GM21447 (cell line): ENCODE results near the gene PLPP1.
"Not testable (repeated sequence)": the region's sequence is repeated elsewhere in the genome, so short reads cannot be mapped to it uniquely, and the experiment has no call there.

Experiments
- ATAC-seq: cut with Tn5 transposase; IDR thresholded peaks from one replicate; pipeline ENCODE4 v1.9.1; 2021; ENCODE audit not compliant: unreplicated experiment

The PLPP1 gene

GRCh38 chr5:55547781-55548180, 13.0 kb upstream of the PLPP1 start:
- ATAC-seq, result no peak

DNA sequence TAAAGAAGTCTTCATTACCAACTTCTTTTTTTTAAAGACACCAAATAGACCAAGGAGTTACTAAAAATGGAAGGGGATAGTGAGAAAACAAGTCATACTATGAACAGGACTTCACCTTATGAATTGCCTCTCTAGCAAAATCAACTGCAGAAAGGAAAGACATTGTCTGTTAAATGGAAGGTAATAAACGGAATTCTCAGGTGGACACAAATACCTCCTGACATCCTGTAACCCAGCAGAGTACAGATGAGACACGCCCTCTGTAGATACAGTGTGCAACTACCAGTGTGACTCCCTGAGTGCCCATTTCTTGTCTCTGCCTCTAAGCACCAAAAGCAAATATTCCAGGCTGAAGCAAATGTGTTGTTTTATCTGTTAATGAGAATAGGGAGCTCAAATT, 12.2 kb upstream of the PLPP1 start:
- ATAC-seq, result no peak

DNA sequence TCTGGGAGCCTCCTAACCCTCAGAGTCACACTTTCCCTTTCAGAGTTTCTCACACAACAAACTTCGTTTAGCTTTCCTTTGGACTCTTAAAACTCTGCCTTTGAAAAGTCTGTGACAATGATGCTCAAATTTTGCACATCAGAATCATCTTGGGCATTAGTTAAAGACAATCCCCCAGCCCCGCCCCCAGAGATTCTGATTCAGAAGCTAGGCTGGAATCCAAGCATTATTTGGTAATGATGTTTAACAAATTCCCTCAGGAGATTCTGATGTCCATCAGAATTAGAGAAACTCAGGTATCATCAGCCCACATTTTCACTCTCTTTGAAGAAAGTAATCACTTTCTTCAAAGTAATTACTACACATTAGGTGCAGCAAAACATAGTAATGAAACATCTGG, 9.6 kb upstream of the PLPP1 start:
- no peak for ATAC-seq

- ATAC-seq, result no peak
These were observed 6.4 kb upstream of the PLPP1 start for GRCh38 chr5:55541056-55541635.

- no peak for ATAC-seq
These were observed 5.8 kb upstream of the PLPP1 start for GRCh38 chr5:55540525-55540924.

DNA sequence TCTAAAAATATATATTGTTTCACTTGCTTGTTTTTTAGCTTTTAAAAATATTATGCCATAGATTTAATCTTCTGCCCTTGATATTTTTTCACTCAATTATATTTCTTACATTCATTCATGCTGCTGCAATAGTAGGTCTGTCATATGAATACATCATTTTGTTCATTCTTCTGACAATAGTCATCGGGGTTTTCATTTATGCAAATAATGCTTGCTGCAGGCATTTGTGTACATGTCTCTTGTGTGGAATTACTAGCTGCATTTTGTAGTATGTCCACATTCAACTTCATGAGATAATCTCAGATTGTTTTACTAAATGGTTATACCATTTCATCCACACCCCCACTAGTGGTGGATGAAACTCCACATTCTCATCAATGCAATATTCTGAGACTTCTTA, 5.3 kb upstream of the PLPP1 start:
- ATAC-seq, result no peak

GRCh38 chr5:55538661-55539060, 3.9 kb upstream of the PLPP1 start:
- peak; percentile 21 for ATAC-seq

DNA sequence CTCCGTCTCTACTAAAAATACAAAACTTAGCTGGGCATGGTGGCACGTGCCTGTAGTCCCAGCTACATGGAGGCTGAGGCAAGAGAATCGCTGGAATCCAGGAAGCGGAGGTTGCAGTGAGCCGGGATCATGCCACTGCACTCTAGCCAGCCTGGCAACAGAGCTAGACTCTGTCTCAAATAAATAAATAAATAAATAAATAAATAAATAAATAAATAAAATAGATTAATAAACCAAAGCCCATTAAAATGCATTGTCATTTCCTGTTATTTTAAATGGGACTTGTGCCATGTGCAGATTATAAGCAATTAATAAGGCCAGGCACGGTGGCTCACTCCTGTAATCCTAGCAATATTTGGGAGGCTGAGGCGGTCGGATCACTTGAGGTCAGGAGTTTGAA, 2.6 kb upstream of the PLPP1 start:
- ATAC-seq, result not testable (repeated sequence)

DNA sequence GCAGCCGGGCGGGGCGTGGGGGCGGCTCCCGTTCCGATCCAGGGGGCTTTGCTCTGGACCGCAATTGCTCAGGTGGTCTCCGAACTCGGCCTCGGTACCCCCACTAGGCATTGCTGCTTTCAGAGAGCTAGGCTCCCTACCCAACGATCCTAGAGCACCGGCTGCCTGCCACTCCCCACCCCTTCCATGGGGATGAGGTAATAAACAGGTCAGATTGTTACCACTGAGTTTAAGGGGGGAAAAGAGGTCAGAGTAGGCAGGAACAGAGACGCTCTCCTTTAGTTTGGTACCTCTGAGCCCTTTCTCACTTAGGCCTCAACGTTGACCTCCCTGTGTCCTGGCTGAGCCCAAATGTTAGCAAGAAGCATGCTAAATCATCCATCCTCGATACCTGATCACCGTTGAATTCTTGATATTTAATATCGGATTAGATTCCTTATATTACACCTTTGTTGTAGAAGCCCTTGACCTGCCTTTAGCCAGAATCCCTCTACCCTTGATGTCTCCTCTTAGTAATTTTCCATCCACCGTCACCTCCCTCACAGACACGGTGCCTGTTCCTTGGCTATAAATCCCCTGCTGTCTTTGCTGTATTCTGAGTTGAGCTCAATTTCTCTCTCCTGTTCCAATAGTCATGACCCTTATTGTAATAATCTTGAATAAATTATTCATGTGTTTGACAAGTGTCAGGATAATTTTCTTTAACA, 588 bp upstream of the PLPP1 start:
- peak; percentile 15 for ATAC-seq

DNA sequence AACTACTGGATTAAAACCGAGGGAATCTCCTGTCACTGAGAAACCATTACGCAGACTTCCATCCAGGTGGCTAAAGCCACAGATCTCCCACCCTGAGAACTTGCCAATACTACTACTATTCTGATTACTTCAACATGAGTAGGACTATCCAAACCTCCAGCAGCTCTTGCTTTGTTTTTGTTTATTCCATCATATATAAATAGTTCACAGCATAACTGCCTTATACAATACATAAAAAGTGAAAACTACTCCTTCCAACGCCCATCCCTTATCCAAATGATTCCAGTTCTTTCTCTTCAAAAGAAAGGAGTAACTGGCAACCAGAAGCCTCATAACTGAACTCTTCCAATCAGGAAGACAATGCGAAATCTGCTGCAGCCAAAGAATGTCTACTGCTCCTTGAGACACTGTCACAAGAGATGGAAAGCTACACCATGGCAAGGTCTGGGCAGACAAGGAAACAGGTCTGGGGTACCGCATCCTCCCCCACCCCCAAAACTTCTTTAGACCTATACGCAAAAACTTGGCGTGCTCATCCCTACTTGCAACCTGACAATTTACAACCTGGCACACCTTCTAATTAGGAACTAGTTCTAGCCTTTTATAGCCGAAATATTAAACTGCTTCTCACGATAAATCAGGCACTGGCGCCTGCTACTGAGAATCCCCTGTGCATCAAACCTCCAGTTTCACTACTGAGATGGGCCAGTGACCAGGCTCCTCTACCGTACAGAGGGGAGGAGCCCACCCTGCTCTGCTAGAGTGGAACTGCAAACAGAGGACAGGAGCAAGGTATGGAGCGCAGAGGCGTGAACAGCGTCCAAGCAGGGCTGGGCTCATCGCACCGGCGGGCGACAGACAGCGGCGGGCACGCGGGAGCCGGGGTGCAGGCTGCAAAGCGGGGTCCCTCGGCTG, 986 bp downstream of the PLPP1 start:
- ATAC-seq, result peak; percentile 41

- ATAC-seq, result no peak
These were observed 4.1 kb downstream of the PLPP1 start for GRCh38 chr5:55530669-55531068.

DNA sequence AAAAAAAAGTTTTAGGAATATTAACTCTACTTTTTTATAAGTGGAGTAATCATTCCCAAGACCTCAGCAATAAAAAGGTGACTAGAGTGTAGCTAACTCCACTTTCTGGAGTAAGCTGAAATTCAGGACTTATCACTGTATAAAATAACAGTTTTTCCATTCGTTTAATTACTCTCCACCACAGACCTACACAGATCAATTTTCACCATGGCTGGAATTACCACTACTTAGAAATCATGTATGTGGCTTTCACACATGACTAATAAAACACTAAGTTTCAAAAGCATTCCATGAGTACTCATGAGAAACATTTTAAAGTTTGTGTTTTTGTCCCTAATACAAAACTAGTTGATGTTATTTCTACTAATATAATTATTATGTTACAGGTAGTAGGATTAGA, 9.9 kb downstream of the PLPP1 start:
- ATAC-seq, result no peak

GRCh38 chr5:55523293-55523692, 11.5 kb downstream of the PLPP1 start:
- ATAC-seq, result no peak

DNA sequence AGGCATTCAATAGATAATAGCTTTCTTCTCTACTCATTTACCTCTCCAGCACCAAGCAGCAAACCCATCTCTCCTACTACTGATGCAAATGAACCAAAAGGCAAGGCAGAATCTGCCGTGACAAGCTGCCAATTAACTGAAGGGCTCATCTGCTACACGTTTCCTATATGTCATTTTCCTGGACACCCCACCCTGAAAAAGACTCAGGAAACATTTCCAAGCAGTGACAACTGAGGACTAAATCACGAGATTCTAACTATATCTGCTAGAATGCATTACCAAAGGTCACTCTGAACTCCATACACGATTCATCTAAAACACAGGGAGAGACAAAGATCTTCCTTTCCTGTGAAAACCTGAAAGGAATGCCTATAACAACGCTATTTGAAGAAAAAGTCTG, 12.9 kb downstream of the PLPP1 start:
- no peak for ATAC-seq

DNA sequence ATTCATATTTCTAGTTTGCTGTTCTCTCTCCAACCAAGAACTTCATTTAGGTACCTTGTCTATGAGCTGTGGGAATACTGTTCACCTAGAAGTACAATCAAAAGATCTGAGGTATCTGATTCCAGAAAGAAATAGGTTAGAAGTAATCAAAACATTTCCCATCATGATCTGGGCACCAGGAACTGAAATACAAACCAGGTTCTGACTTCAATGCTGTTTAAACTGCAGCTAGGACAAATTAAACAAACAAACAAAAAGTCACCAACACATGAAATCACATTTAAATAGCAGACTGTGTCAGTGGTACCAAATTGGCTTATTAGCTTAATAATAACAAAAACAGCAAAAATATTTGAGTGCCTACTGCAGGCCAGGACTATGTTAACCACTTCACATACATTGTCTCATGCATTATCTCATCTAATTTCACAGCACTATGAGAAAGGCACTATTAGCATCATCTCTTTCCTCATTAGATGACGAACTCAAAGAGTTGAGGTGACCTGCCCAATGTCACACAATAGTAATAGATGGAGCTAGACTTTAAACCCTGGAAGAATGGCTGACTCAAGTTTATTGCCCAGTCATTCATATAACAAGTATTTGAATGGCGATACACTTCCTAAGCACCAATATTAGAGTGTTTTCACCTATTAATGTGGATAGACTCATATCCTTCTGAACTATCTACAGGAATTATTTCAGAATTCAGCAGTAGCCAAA, 14.5 kb downstream of the PLPP1 start:
- no peak for ATAC-seq

DNA sequence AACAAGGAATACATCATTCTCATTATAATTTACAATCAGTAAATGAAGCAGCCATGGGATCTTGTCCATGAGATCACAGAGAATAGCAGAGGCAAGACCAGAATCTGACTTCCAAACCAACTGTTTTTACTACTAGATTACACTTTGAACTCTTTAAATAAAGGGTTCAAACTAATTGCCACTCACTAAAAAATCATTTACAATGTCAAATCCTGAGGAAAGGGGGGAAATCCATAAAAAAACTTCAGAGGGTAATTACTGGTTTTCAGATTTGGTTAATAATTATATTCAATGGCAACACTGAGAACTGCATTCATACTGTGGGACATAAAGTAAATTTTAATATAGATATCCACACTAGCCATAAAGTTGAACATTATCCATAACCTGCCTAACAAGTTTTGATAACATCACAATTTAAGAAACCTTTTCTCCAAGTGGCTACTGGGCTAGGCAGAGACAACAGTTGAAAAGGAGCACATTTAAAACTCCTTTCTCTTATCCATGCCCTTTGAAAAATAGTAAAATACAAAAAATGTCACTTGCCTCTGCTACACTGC, 15.9 kb downstream of the PLPP1 start:
- ATAC-seq, result no peak

DNA sequence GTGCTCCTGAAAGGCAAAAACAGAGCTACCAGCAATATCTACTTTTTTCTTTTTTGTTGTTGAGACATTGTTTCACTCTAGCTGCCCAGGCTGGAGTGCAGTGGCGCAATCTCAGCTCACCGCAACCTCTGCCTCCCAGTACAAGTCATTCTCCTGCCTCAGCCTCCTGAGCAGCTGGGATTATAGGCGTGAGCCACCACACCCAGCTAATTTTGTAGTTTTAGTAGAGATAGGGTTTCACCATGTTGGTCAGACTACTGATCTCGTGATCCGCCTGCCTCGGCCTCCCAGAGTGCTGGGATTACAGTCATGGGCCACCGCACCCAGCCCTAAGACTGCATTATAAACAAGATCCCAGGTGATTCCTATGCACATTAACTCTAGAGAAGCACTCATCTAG, 17.0 kb downstream of the PLPP1 start:
- ATAC-seq, result no peak

DNA sequence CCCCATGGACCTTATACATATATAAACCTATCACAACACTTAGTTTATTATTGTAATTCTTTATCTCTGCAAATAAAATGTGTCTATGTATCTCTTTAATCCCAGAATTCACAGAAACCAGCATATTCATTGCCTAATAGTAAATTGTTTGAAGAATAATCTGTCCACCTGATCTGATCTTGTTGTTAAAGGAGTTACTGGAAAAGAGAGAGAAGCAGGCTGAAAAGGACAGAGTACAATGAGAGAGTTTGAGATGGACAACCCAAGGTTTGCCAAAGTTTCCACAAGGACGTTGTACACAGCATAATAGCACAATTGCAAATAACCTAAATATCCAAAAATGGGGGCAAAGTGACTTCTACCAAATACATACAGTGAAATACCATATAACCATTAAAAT, 23.8 kb downstream of the PLPP1 start:
- no peak for ATAC-seq

- no peak for ATAC-seq
These were observed 24.3 kb downstream of the PLPP1 start for GRCh38 chr5:55510523-55510880.

GRCh38 chr5:55509796-55510522, 24.8 kb downstream of the PLPP1 start:
- no peak for ATAC-seq
